Activated naive CD4-positive, alpha-beta T cell treated with anti-CD3 and anti-CD28 coated beads, Interleukin-2, amount 10 ng/mL, durations not matched to agents 7 days and 5 days (primary cell): Measurements from ENCODE around the gene LYPLA2.
"Not testable (repeated sequence)": the region's sequence is repeated elsewhere in the genome, so short reads cannot be mapped to it uniquely, and the experiment has no call there.

Experiments used
- CTCF ChIA-PET: fragments of 350-600 bp; sonication (Branson Sonifier 250); formaldehyde crosslinking; loops from one replicate; lab custom pipeline; 2021; ENCODE audit warnings: antibody characterized with exemption; lab: Charles Lee
- DNase-seq: peaks from one replicate; pipeline ENCODE4 v3.0.0-alpha.2; 2020
- H3K27ac Mint-ChIP-seq: one replicate; pipeline ENCODE4 v1.8.0; 2021; ENCODE audit warnings: mild to moderate bottlenecking, moderate library complexity, mixed read lengths
- H3K27me3 Mint-ChIP-seq: one replicate; pipeline ENCODE4 v1.8.0; 2021; ENCODE audit warnings: mild to moderate bottlenecking, mixed read lengths
- H3K36me3 Mint-ChIP-seq: one replicate; pipeline ENCODE4 v1.8.0; 2021; ENCODE audit warnings: mixed read lengths
- H3K4me1 Mint-ChIP-seq: one replicate; pipeline ENCODE4 v1.8.0; 2021; ENCODE audit warnings: mixed read lengths
- H3K4me3 Mint-ChIP-seq: one replicate; pipeline ENCODE4 v1.8.0; 2021; ENCODE audit warnings: mild to moderate bottlenecking, moderate library complexity, mixed read lengths
- H3K9me3 Mint-ChIP-seq: one replicate; pipeline ENCODE4 v1.8.0; 2021; ENCODE audit warnings: mixed read lengths

The LYPLA2 gene

GRCh38 chr1:23800400-23801337 is 9.7 kb downstream of the LYPLA2 start, which contains the start of gene GALE:
GALE (minus strand) TSS chr1:23800754; CDS start chr1:23799007, 1,747 bp downstream.
- Mint-ChIP-seq H3K36me3 (peaks cover 29% of the 10 kb centered on the region), H3K27me3 (no peaks in the 10 kb centered on the region), H3K4me3 (peak within 1 kb of the TSS; percentile 93), H3K4me1 (peaks cover 24% of the 10 kb centered on the region), H3K9me3 (no peaks in the 10 kb centered on the region), H3K27ac (peak within 1 kb of the TSS; percentile 90)
- peak; percentile 98 for DNase-seq
- CTCF ChIA-PET = interaction anchor here (1.5 to 2.1 kb wide), 4 partner anchors 10 to 29 kb away, joined by 3 to 8 read pairs (median 7); partner anchors contain the start of gene PITHD1

GRCh38 chr1:23801338-23801748 is 10.4 kb downstream of the LYPLA2 start:
- no peaks in the 10 kb centered on the region for H3K9me3 Mint-ChIP-seq
- H3K27ac Mint-ChIP-seq = peak overlapping the region; percentile 90

DNA sequence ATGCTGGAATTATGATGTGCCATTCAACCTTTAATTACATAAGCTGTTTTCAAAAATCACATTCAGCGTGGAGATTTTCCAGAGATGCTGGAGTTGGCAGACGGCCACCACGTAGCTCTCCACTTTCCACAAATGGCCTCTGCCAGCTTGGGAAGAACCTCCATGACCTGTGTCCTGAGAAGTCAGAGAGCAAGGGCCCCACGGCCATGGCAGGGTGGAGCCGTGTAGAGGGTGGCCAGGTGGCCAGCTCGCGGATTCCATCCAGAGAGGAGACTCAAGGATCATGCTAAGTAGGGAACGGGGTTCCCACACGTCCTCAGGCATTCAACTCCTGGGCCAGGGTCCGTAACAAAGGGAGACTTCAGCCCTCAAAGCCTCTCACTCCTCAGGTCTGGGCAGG is 10.9 kb downstream of the LYPLA2 start:
- peaks cover 24% of the 10 kb centered on the region for H3K4me1 Mint-ChIP-seq
- H3K36me3 Mint-ChIP-seq = peaks cover 27% of the 10 kb centered on the region
- H3K4me3 Mint-ChIP-seq = peak overlapping the region; percentile 93
- no peak overlapping the region for H3K27ac Mint-ChIP-seq
- no peaks in the 10 kb centered on the region for H3K9me3 Mint-ChIP-seq
- CTCF ChIA-PET = interaction anchor here (1.1 to 2.1 kb wide), 4 partner anchors 9 to 115 kb away, joined by 3 to 8 read pairs (median 6); no protein-coding TSS in a partner anchor
- no peak for DNase-seq
- H3K27me3 Mint-ChIP-seq = no peaks in the 10 kb centered on the region

More at GRCh38 chr1:23801338-23801748, 10.4 kb downstream of the LYPLA2 start:
- H3K4me3 Mint-ChIP-seq = peak overlapping the region; percentile 93
- peaks cover 29% of the 10 kb centered on the region for H3K36me3 Mint-ChIP-seq
- no peaks in the 10 kb centered on the region for H3K27me3 Mint-ChIP-seq
- CTCF ChIA-PET = interaction anchor here (1.5 to 2.1 kb wide), 3 partner anchors 9 to 30 kb away, joined by 3 to 8 read pairs (median 7); partner anchors contain the start of gene PITHD1
- H3K4me1 Mint-ChIP-seq = peaks cover 24% of the 10 kb centered on the region
- no peak for DNase-seq

GRCh38 chr1:23802809-23803342 is 11.9 kb downstream of the LYPLA2 start:
- not testable (repeated sequence) for H3K27me3 Mint-ChIP-seq, H3K9me3 Mint-ChIP-seq, DNase-seq
- Mint-ChIP-seq H3K4me1 (peaks cover 30% of the 10 kb centered on the region), H3K36me3 (peaks cover 28% of the 10 kb centered on the region), H3K4me3 (peak overlapping the region; percentile 32), H3K27ac (peak overlapping the region; percentile 58)
- CTCF ChIA-PET = interaction anchor here (1.1 to 2.1 kb wide), 3 partner anchors 8 to 114 kb away, joined by 3 to 8 read pairs (median 4); no protein-coding TSS in a partner anchor

DNA sequence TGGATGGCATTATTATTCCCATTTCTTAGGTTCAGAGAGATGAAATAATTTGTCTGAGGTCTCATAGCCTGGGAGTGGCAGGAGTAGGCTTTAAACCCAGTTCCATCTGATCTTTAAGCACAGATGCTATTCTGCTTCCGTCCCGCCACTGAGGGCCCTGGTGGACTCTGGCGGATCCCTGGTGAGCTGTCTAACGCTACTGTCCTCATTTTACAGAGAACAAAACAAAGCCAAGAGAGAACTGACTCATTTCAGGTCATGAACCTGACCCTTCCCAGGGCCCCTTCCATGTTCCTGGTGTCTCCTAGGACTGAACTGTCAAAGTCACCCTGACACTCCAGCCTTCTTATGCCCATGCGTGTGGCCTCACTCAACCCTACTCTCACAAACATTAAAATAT is 12.7 kb downstream of the LYPLA2 start:
- Mint-ChIP-seq H3K27ac (peak overlapping the region; percentile 37), H3K27me3 (no peaks in the 10 kb centered on the region), H3K4me3 (no peak overlapping the region), H3K4me1 (peaks cover 28% of the 10 kb centered on the region), H3K36me3 (peaks cover 24% of the 10 kb centered on the region), H3K9me3 (no peaks in the 10 kb centered on the region)
- CTCF ChIA-PET = interaction anchor here (0.6 kb wide), 1 partner anchor 20 kb away, joined by 4 read pairs; no protein-coding TSS in a partner anchor
- DNase-seq = no peak

DNA sequence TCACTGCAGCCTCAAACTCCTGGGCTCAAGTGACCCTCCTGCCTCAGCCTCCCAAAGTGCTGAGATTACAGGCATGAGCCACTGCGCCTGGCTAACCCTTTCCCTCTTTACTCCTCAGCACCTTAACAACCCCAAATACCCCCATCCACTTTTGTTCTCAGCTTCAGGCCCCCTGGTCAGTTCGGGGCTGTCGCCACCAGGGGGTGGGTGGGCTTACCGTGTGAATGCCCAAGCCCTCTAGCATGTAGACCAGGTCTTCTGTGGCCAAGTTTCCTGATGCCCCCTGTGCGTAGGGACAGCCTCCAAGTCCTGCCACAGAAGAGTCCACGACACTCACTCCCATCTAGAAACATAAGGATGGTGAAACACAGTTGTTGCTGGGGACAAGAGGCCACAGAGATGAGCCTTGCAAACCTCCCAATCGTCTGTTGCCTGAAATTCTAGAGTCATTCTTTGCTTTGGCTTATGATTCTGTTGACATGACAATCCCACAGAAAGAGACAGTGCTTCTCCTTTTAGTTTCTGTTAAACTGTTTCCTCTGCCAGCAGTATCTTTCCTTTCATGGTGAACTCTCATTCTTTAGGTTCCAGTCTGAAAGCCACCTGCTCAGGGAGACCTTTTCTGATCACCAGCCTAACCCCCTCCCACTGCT is 13.4 kb downstream of the LYPLA2 start:
- no peaks in the 10 kb centered on the region for H3K27me3 Mint-ChIP-seq
- H3K27ac Mint-ChIP-seq = no peak overlapping the region
- peaks cover 21% of the 10 kb centered on the region for H3K4me1 Mint-ChIP-seq
- H3K4me3 Mint-ChIP-seq = no peak overlapping the region
- CTCF ChIA-PET = interaction anchor here (0.6 kb wide), 1 partner anchor 20 kb away, joined by 4 read pairs; no protein-coding TSS in a partner anchor
- peaks cover 22% of the 10 kb centered on the region for H3K36me3 Mint-ChIP-seq
- H3K9me3 Mint-ChIP-seq = no peaks in the 10 kb centered on the region
- DNase-seq = no peak

DNA sequence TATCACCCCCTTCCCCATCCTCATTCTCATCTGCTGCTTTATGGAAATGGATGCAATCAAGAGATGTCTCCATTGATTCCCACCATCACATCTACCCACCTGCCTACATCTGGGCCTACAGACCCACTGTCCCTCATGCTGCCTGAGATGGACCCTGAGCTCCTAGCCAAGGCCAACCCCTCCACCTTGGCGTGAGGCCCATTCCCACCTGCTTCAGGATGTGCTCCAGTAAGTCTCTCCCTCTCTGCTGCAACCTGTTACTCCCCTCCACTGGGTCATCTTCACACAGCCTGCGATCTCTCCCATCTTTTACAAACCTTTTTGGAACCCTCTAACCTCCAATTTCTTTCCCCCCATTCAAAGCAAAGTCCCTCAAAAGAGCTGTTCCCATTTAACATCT is 14.1 kb downstream of the LYPLA2 start:
- peaks cover 21% of the 10 kb centered on the region for H3K4me1 Mint-ChIP-seq
- no peak overlapping the region for H3K27ac Mint-ChIP-seq
- no peak overlapping the region for H3K4me3 Mint-ChIP-seq
- CTCF ChIA-PET = interaction anchor here (1.4 kb wide), 1 partner anchor 33 kb away, joined by 3 read pairs; no protein-coding TSS in a partner anchor
- H3K9me3 Mint-ChIP-seq = no peaks in the 10 kb centered on the region
- H3K36me3 Mint-ChIP-seq = peaks cover 22% of the 10 kb centered on the region
- DNase-seq = no peak
- no peaks in the 10 kb centered on the region for H3K27me3 Mint-ChIP-seq

DNA sequence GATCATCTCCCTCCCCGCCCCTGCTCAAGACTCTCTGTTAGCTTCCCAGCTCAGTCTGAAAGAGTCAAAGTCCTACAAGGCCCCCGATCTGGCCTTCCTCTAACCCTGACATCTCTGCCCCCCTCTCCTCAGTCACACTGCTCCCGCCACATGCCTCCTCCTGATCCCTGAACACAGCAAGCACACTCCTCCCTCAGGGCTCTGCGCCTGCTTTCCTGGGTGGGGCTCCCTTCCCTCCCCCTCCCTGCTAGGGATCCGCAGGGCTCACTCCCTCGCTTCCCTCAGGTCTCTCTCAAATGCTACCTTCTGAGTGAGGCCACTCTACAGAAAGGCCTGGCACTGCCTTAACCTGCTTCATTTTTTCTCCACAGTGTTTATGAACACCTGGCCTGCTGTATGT is 15.3 kb downstream of the LYPLA2 start:
- DNase-seq = no peak
- no peaks in the 10 kb centered on the region for H3K27me3 Mint-ChIP-seq
- H3K9me3 Mint-ChIP-seq = no peaks in the 10 kb centered on the region
- H3K4me3 Mint-ChIP-seq = no peak overlapping the region
- peaks cover 24% of the 10 kb centered on the region for H3K36me3 Mint-ChIP-seq
- H3K27ac Mint-ChIP-seq = no peak overlapping the region
- CTCF ChIA-PET = interaction anchor here (1.3 to 7.5 kb wide), 3 partner anchors 11 to 111 kb away, joined by 3 to 81 read pairs (median 4); no protein-coding TSS in a partner anchor
- H3K4me1 Mint-ChIP-seq = peaks cover 25% of the 10 kb centered on the region

DNA sequence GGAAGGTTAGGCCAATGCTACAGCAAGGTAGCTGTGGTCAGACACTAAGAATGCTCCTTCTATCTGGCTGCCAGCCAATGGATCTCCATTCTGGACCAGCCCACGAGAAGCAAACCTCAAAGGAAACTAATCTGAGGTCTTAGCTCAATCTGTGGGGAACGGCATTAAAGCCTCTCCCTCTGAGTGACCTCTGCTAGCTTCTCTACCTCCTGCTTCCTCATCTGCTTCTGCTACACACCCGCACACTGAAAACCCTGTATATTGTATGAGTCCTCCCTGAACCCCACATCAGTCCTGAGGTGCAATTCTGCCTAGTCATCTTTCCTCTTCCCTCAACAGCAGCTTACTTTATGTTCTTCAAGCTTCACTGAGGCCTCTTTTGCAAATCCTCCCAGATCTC is 16.5 kb downstream of the LYPLA2 start:
- peaks cover 25% of the 10 kb centered on the region for H3K36me3 Mint-ChIP-seq
- H3K27ac Mint-ChIP-seq = no peak overlapping the region
- CTCF ChIA-PET = interaction anchor here (0.5 to 7.5 kb wide), 7 partner anchors 10 to 221 kb away, joined by 3 to 81 read pairs (median 4); no protein-coding TSS in a partner anchor

GRCh38 chr1:23809751-23810171 is 18.8 kb downstream of the LYPLA2 start:
- no peaks in the 10 kb centered on the region for H3K27me3 Mint-ChIP-seq
- no peak overlapping the region for H3K4me3 Mint-ChIP-seq
- H3K27ac Mint-ChIP-seq = peak overlapping the region; percentile 60
- peaks cover 21% of the 10 kb centered on the region for H3K4me1 Mint-ChIP-seq
- peaks cover 27% of the 10 kb centered on the region for H3K36me3 Mint-ChIP-seq
- DNase-seq = peak; percentile 91
- CTCF ChIA-PET = interaction anchor here (0.7 to 7.5 kb wide), 24 partner anchors 9 to 302 kb away, joined by 3 to 81 read pairs (median 6); partner anchors contain the start of genes CNR2, HMGCL, MYOM3 and PITHD1
- H3K9me3 Mint-ChIP-seq = no peaks in the 10 kb centered on the region

More for the DNA sequence above, 16.5 kb downstream of the LYPLA2 start:
- DNase-seq = no peak
- Mint-ChIP-seq H3K27me3 (no peaks in the 10 kb centered on the region), H3K9me3 (no peaks in the 10 kb centered on the region), H3K4me3 (no peak overlapping the region), H3K4me1 (peaks cover 21% of the 10 kb centered on the region)

DNA sequence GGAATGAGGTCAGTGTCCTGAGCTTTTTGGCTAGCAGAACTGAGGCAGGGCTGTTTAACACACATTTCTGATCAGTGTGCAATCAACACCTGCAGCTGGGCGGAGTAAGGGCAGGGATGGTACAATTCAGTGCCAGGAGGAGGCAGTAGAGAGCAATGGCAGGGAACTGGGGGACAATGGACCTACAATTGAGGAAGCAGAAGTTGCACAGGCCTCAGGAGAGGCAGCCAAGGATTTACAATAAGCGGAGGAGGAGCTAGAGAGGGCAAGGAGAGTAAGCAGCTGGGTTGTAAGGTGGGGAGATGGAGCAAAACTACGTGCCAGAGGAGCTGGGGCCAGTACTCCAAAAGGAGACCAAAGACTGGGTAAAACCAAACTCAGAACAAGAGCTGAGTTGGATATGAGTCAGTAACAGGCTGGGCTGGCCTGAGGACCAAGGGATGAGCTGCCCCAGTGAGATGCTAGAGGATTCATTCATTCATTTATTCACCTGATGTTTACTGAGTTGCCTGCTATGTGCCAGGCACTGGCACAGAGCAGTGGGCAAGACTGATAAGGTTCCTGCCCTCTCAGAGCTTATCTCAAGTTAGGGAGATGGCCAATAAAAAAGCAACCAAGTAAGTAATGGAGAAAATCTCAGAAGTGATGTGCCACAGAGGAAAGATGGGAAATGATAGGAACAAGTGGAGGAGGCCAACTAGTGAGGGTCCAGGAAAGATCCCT is 20.0 kb downstream of the LYPLA2 start:
- H3K27ac Mint-ChIP-seq = peak overlapping the region; percentile 0
- no peaks in the 10 kb centered on the region for H3K9me3 Mint-ChIP-seq
- H3K4me3 Mint-ChIP-seq = no peak overlapping the region
- peak; percentile 75 for DNase-seq
- peaks cover 25% of the 10 kb centered on the region for H3K36me3 Mint-ChIP-seq
- H3K27me3 Mint-ChIP-seq = no peaks in the 10 kb centered on the region
- peaks cover 21% of the 10 kb centered on the region for H3K4me1 Mint-ChIP-seq
- CTCF ChIA-PET = interaction anchor here (0.6 to 7.5 kb wide), 30 partner anchors 8 to 508 kb away, joined by 3 to 81 read pairs (median 6); partner anchors contain the start of genes CNR2, HMGCL and MYOM3

DNA sequence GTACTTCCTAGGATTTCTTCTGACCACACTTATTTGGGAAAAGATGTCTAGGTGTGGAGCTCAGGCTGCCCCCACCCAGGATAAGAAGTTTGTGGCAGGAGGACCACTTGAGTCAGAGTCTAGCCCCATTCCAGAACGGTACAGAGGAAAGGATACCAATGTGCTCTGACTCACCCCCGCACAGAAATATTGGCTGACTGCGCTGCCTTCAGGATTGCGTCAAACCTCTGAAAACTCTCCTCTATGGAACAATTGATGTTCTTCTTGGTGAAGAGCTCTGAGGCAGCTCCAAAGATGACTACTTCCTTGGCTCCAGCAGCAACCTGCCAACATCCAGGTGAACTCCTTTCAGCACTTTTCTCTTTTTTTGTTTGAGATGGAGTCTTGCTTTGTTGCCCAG is 23.1 kb downstream of the LYPLA2 start:
- H3K4me1 Mint-ChIP-seq = peaks cover 15% of the 10 kb centered on the region
- DNase-seq = no peak
- H3K36me3 Mint-ChIP-seq = peaks cover 31% of the 10 kb centered on the region
- CTCF ChIA-PET = no interaction called here
- H3K4me3 Mint-ChIP-seq = no peak overlapping the region
- no peak overlapping the region for H3K27ac Mint-ChIP-seq
- no peaks in the 10 kb centered on the region for H3K9me3 Mint-ChIP-seq
- H3K27me3 Mint-ChIP-seq = no peaks in the 10 kb centered on the region

DNA sequence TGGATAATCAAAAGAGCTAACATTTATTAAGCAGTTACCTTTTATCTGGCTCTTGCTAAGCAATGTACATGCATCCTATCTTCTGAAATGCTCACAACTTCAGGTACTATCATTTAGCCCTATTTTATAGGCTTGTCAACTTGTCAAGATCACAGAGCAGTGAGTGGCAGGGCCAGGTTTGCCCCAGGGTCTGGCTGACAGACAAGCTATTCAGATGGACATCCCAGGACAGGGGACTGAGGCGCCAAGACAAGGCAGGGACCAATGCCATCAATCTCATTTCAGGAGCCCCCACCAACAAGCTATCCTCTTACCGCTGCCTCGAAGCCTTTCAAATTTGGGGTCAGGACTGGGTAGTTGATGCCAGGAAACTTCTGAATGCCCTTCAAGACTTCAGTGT is 25.4 kb downstream of the LYPLA2 start:
- Mint-ChIP-seq H3K36me3 (peaks cover 34% of the 10 kb centered on the region), H3K9me3 (no peaks in the 10 kb centered on the region), H3K4me3 (no peak overlapping the region), H3K27ac (no peak overlapping the region), H3K27me3 (no peaks in the 10 kb centered on the region), H3K4me1 (no peaks in the 10 kb centered on the region)
- CTCF ChIA-PET = interaction anchor here (1.0 to 1.8 kb wide), 2 partner anchors 10 to 28 kb away, joined by 3 to 4 read pairs; no protein-coding TSS in a partner anchor
- DNase-seq = no peak
